Measurements from ENCODE around the gene CDH13.

Gene CDH13

GRCh38 chr16:82995286-82995923, 368.6 kb downstream of the CDH13 start:
- no peak for DNase-seq (ENCODE audit: low read depth in 2 of 2)

GRCh38 chr16:82995924-82996441, 369.2 kb downstream of the CDH13 start:
- no peak for DNase-seq (ENCODE audit: low read depth in 2 of 2)

GRCh38 chr16:82996814-82997213, 370.0 kb downstream of the CDH13 start:
- no peak for DNase-seq (ENCODE audit: low read depth in 2 of 2)

- DNase-seq (ENCODE audit: low read depth in 2 of 2) = no peak
Measured at GRCh38 chr16:82999711-83000110, 372.9 kb downstream of the CDH13 start.

- no peak for DNase-seq (ENCODE audit: low read depth in 2 of 2)
Measured at GRCh38 chr16:83002351-83003334, 375.9 kb downstream of the CDH13 start.

GRCh38 chr16:83004868-83005652, 378.3 kb downstream of the CDH13 start:
- DNase-seq (ENCODE audit: low read depth in 2 of 2) = no peak

- DNase-seq (ENCODE audit: low read depth in 2 of 2) = no peak
Measured at GRCh38 chr16:83005653-83006160, 378.9 kb downstream of the CDH13 start.

- DNase-seq (ENCODE audit: low read depth in 2 of 2) = no peak
Measured at GRCh38 chr16:83010776-83011720, 384.3 kb downstream of the CDH13 start.

- no peak for DNase-seq (ENCODE audit: low read depth in 2 of 2)
Measured at GRCh38 chr16:83011939-83012338, 385.2 kb downstream of the CDH13 start.

- no peak for DNase-seq (ENCODE audit: low read depth in 2 of 2)
Measured at GRCh38 chr16:83013071-83013470, 386.3 kb downstream of the CDH13 start.

GRCh38 chr16:83019963-83020362, 393.2 kb downstream of the CDH13 start:
- DNase-seq (ENCODE audit: low read depth in 2 of 2) = no peak

GRCh38 chr16:83021045-83021444, 394.3 kb downstream of the CDH13 start:
- DNase-seq (ENCODE audit: low read depth in 2 of 2) = no peak

- DNase-seq (ENCODE audit: low read depth in 2 of 2) = no peak
Measured at GRCh38 chr16:83021746-83022145, 395.0 kb downstream of the CDH13 start.

- DNase-seq (ENCODE audit: low read depth in 2 of 2) = no peak
Measured at GRCh38 chr16:83023011-83023410, 396.2 kb downstream of the CDH13 start.

- no peak for DNase-seq (ENCODE audit: low read depth in 2 of 2)
Measured at GRCh38 chr16:83023640-83024039, 396.9 kb downstream of the CDH13 start.

GRCh38 chr16:83027973-83028372, 401.2 kb downstream of the CDH13 start:
- no peak for DNase-seq (ENCODE audit: low read depth in 2 of 2)

- DNase-seq (ENCODE audit: low read depth in 2 of 2) = no peak
Measured at GRCh38 chr16:83029467-83029866, 402.7 kb downstream of the CDH13 start.

GRCh38 chr16:83031524-83031923, 404.8 kb downstream of the CDH13 start:
- no peak for DNase-seq (ENCODE audit: low read depth in 2 of 2)

GRCh38 chr16:83037102-83037501, 410.3 kb downstream of the CDH13 start:
- no peak for DNase-seq (ENCODE audit: low read depth in 2 of 2)

- no peak for DNase-seq (ENCODE audit: low read depth in 2 of 2)
Measured at GRCh38 chr16:83037884-83038283, 411.1 kb downstream of the CDH13 start.

- DNase-seq (ENCODE audit: low read depth in 2 of 2) = no peak
Measured at GRCh38 chr16:83040174-83040573, 413.4 kb downstream of the CDH13 start.
